PC-3 (cell line): ENCODE results near the gene DLST.

Experiments used
- EZH2 ChIP-seq: fragments of 300-600 bp; sonication (generic); IDR thresholded peaks from one replicate; pipeline ENCODE4 v1.6.1; 2017; ENCODE audit warnings: antibody characterized with exemption, mild to moderate bottlenecking, low read length; ENCODE audit not compliant: unreplicated experiment
- TF ChIP-seq, protein P1 (sequence below): fragments of 300-600 bp; sonication (generic); conservative IDR thresholded peaks from 2 replicates; pipeline ENCODE4 v1.5.1; 2017; ENCODE audit warnings: antibody characterized with exemption, low read depth, mild to moderate bottlenecking, low read length

DNA sequence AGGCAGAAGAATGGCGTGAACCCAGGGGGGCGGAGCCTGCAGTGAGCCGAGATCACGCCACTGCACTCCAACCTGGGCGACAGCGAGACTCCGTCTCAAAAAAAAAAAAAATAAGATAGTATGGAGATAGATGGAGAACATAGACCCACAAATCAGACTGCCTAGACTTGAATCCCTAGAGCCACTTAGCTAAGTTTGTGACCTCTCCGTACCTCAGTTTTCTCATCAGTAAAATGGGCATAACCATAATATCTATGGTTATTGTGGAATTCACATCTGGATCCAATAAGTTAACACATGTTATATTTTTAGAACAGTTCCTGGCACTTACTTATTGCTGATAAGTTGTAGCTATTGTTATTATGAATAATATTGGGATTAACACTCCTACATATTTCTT is 13.0 kb upstream of the DLST start:
- no peak for TF ChIP-seq EZH2
- TF ChIP-seq, protein P1, sequence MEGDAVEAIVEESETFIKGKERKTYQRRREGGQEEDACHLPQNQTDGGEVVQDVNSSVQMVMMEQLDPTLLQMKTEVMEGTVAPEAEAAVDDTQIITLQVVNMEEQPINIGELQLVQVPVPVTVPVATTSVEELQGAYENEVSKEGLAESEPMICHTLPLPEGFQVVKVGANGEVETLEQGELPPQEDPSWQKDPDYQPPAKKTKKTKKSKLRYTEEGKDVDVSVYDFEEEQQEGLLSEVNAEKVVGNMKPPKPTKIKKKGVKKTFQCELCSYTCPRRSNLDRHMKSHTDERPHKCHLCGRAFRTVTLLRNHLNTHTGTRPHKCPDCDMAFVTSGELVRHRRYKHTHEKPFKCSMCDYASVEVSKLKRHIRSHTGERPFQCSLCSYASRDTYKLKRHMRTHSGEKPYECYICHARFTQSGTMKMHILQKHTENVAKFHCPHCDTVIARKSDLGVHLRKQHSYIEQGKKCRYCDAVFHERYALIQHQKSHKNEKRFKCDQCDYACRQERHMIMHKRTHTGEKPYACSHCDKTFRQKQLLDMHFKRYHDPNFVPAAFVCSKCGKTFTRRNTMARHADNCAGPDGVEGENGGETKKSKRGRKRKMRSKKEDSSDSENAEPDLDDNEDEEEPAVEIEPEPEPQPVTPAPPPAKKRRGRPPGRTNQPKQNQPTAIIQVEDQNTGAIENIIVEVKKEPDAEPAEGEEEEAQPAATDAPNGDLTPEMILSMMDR = no peak
